ENCODE data around the gene CLCN2. TPM values are rescaled to one million over a fixed set of nuclear protein-coding genes. Genes with fewer than 3 reads are reported as not detected.

Gene CLCN2
- total RNA-seq, 1 donor = 0.63 TPM

DNA sequence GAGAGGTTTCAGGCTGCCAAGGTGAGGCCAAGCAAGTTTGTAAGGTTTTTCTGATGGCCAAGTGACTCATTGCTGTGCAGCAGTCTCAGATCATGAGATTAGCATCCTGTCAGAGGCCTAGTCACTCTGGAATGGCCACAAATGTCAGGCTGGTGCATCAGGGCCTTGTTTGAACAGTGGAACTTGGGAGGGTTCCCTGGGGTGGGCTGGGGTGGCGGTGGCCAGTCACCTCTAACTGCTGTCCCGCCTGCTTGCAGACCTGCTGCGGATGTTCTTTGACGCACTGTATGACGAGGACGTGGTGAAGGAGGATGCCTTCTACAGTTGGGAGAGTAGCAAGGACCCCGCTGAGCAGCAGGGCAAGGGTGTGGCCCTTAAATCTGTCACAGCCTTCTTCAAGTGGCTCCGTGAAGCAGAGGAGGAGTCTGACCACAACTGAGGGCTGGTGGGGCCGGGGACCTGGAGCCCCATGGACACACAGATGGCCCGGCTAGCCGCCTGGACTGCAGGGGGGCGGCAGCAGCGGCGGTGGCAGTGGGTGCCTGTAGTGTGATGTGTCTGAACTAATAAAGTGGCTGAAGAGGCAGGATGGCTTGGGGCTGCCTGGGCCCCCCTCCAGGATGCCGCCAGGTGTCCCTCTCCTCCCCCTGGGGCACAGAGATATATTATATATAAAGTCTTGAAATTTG, 26.8 kb downstream of the CLCN2 start:
- Histone ChIP-seq H3K4me3 (ENCODE audit: low read length) (no peak overlapping the region), H3K27me3 (ENCODE audit: insufficient read depth, low read length) (no peaks in the 10 kb centered on the region)

DNA sequence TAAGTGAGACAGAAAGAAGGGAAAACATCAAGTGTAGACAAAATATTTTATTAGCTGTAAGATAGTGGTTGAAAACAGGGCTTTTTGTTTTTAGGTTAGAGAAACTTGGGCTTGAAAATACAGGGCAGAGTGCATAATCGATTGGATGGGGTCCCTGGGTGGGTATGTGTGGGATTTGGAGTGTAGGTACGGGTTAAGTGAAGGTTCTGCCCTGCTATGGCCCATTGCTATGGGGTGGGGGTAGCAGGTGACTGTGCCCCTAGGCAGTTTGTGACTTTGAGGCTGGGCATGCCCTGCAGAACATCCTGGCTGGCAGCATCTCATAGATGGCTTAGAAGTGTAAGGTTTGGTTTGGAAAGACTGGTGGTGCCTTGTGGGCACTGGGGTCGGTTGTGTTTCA, 27.7 kb downstream of the CLCN2 start:
- H3K27me3 ChIP-seq (ENCODE audit: insufficient read depth, low read length) = no peaks in the 10 kb centered on the region
- H3K4me3 ChIP-seq (ENCODE audit: low read length) = no peak overlapping the region
- peaks cover 19% of the 10 kb centered on the region for H3K4me1 ChIP-seq (ENCODE audit: insufficient read depth, low read length)

More for the DNA sequence above, 26.8 kb downstream of the CLCN2 start:
- Histone ChIP-seq H3K4me1 (ENCODE audit: insufficient read depth, low read length) (peaks cover 19% of the 10 kb centered on the region), H3K9me3 (ENCODE audit: low read depth, low read length) (no peaks in the 10 kb centered on the region)

GRCh38 chr3:184333190-184333589, 28.2 kb downstream of the CLCN2 start:
- no peak overlapping the region for H3K4me3 ChIP-seq (ENCODE audit: low read length)
- H3K9me3 ChIP-seq (ENCODE audit: low read depth, low read length) = no peaks in the 10 kb centered on the region
- H3K4me1 ChIP-seq (ENCODE audit: insufficient read depth, low read length) = peaks cover 19% of the 10 kb centered on the region
- H3K27me3 ChIP-seq (ENCODE audit: insufficient read depth, low read length) = no peaks in the 10 kb centered on the region

More for the DNA sequence above, 27.7 kb downstream of the CLCN2 start:
- H3K9me3 ChIP-seq (ENCODE audit: low read depth, low read length) = no peaks in the 10 kb centered on the region

GRCh38 chr3:184332370-184333090, 28.9 kb downstream of the CLCN2 start:
- Histone ChIP-seq H3K9me3 (ENCODE audit: low read depth, low read length) (no peaks in the 10 kb centered on the region), H3K27me3 (ENCODE audit: insufficient read depth, low read length) (no peaks in the 10 kb centered on the region), H3K4me3 (ENCODE audit: low read length) (no peak overlapping the region), H3K4me1 (ENCODE audit: insufficient read depth, low read length) (peaks cover 19% of the 10 kb centered on the region)

GRCh38 chr3:184328516-184328915, 32.9 kb downstream of the CLCN2 start:
- no peaks in the 10 kb centered on the region for H3K27me3 ChIP-seq (ENCODE audit: insufficient read depth, low read length)
- H3K9me3 ChIP-seq (ENCODE audit: low read depth, low read length) = no peaks in the 10 kb centered on the region
- no peak overlapping the region for H3K4me3 ChIP-seq (ENCODE audit: low read length)
- H3K4me1 ChIP-seq (ENCODE audit: insufficient read depth, low read length) = no peaks in the 10 kb centered on the region

DNA sequence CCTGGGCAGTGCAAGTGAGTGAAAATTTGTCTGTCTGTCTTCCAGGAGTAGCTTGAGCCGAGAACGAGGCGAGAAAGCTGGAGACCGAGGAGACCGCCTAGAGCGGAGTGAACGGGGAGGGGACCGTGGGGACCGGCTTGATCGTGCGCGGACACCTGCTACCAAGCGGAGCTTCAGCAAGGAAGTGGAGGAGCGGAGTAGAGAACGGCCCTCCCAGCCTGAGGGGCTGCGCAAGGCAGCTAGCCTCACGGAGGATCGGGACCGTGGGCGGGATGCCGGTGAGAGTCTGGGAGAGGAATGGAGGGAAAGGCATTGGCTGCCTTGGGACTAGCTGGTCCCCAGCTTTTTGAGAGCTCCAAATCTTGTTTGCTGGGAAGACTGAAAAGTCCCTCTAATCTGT, 34.2 kb downstream of the CLCN2 start:
- peaks cover 11% of the 10 kb centered on the region for H3K4me1 ChIP-seq (ENCODE audit: insufficient read depth, low read length)
- H3K9me3 ChIP-seq (ENCODE audit: low read depth, low read length) = no peaks in the 10 kb centered on the region
- no peak overlapping the region for H3K4me3 ChIP-seq (ENCODE audit: low read length)
- no peaks in the 10 kb centered on the region for H3K27me3 ChIP-seq (ENCODE audit: insufficient read depth, low read length)

DNA sequence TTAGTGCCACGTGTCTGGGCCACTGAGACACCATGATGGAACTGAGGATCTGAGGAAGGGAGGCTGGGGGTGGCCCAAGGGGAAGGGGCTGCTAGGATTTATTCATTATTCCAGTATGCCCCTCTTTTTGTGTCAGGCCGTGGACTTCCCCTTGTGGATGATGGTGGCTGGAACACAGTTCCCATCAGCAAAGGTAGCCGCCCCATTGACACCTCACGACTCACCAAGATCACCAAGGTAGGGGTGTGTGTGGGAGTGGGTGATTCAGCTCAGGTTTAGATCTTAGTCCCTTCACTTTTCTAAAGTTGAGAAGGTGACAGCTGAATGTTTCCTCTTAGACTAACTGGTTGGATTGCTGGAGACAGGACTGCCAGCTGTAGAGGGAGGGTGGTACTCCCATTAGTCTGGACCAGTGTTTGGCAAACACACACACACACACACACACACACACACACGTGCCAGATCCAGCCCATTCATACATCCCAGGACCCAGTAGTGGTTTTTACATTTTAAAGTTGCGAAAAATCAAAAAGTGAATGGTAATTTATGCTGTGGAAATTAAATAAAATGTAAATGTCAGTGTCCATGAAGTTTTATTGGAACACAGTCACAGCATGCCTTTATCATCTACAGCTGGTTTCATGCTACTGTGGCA, 35.6 kb downstream of the CLCN2 start:
- H3K27me3 ChIP-seq (ENCODE audit: insufficient read depth, low read length) = no peaks in the 10 kb centered on the region
- H3K4me3 ChIP-seq (ENCODE audit: low read length) = no peak overlapping the region
- peaks cover 25% of the 10 kb centered on the region for H3K4me1 ChIP-seq (ENCODE audit: insufficient read depth, low read length)
- no peaks in the 10 kb centered on the region for H3K9me3 ChIP-seq (ENCODE audit: low read depth, low read length)

GRCh38 chr3:184325269-184325668, 36.1 kb downstream of the CLCN2 start:
- no peak overlapping the region for H3K4me3 ChIP-seq (ENCODE audit: low read length)
- H3K27me3 ChIP-seq (ENCODE audit: insufficient read depth, low read length) = no peaks in the 10 kb centered on the region
- no peaks in the 10 kb centered on the region for H3K9me3 ChIP-seq (ENCODE audit: low read depth, low read length)
- H3K4me1 ChIP-seq (ENCODE audit: insufficient read depth, low read length) = peaks cover 30% of the 10 kb centered on the region

GRCh38 chr3:184323696-184324095, 37.7 kb downstream of the CLCN2 start:
- Histone ChIP-seq H3K9me3 (ENCODE audit: low read depth, low read length) (no peaks in the 10 kb centered on the region), H3K4me1 (ENCODE audit: insufficient read depth, low read length) (peaks cover 46% of the 10 kb centered on the region), H3K4me3 (ENCODE audit: low read length) (no peak overlapping the region), H3K27me3 (ENCODE audit: insufficient read depth, low read length) (no peaks in the 10 kb centered on the region)

- Histone ChIP-seq H3K27me3 (ENCODE audit: insufficient read depth, low read length) (no peaks in the 10 kb centered on the region), H3K4me3 (ENCODE audit: low read length) (no peak overlapping the region), H3K9me3 (ENCODE audit: low read depth, low read length) (no peaks in the 10 kb centered on the region), H3K4me1 (ENCODE audit: insufficient read depth, low read length) (peaks cover 50% of the 10 kb centered on the region)
Observed at GRCh38 chr3:184322731-184323487, 38.5 kb downstream of the CLCN2 start.

DNA sequence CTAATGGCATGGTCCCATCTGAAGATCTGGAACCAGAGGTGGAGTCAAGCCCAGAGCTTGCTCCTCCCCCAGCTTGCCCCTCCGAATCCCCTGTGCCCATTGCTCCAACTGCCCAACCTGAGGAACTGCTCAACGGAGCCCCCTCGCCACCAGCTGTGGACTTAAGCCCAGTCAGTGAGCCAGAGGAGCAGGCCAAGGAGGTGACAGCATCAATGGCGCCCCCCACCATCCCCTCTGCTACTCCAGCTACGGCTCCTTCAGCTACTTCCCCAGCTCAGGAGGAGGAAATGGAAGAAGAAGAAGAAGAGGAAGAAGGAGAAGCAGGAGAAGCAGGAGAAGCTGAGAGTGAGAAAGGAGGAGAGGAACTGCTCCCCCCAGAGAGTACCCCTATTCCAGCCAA, 39.7 kb downstream of the CLCN2 start:
- no peaks in the 10 kb centered on the region for H3K27me3 ChIP-seq (ENCODE audit: insufficient read depth, low read length)
- H3K9me3 ChIP-seq (ENCODE audit: low read depth, low read length) = no peaks in the 10 kb centered on the region
- peaks cover 60% of the 10 kb centered on the region for H3K4me1 ChIP-seq (ENCODE audit: insufficient read depth, low read length)
- H3K4me3 ChIP-seq (ENCODE audit: low read length) = no peak overlapping the region

DNA sequence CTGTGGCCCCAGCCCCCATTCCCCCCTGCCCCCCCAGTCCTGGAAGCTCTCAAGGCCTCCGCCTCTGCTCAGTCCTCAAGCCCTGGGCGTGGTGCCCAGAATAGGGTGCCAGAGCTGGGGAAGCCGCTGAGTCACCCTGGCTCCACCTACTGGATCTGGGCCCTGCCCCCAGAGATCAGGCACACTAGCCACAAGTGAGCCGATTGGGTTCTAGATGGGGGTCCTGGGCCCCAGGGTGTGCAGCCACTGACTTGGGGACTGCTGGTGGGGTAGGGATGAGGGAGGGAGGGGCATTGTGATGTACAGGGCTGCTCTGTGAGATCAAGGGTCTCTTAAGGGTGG, 41.3 kb downstream of the CLCN2 start:
- Histone ChIP-seq H3K4me1 (ENCODE audit: insufficient read depth, low read length) (peaks cover 76% of the 10 kb centered on the region), H3K4me3 (ENCODE audit: low read length) (no peak overlapping the region), H3K9me3 (ENCODE audit: low read depth, low read length) (no peaks in the 10 kb centered on the region), H3K27me3 (ENCODE audit: insufficient read depth, low read length) (no peaks in the 10 kb centered on the region)

- Histone ChIP-seq H3K27me3 (ENCODE audit: insufficient read depth, low read length) (no peaks in the 10 kb centered on the region), H3K4me3 (ENCODE audit: low read length) (no peak overlapping the region), H3K4me1 (ENCODE audit: insufficient read depth, low read length) (peaks cover 69% of the 10 kb centered on the region), H3K9me3 (ENCODE audit: low read depth, low read length) (no peaks in the 10 kb centered on the region)
Observed at GRCh38 chr3:184317201-184317600, 44.2 kb downstream of the CLCN2 start.

- H3K4me1 ChIP-seq (ENCODE audit: insufficient read depth, low read length) = peaks cover 65% of the 10 kb centered on the region
- H3K9me3 ChIP-seq (ENCODE audit: low read depth, low read length) = no peaks in the 10 kb centered on the region
- no peaks in the 10 kb centered on the region for H3K27me3 ChIP-seq (ENCODE audit: insufficient read depth, low read length)
- no peak overlapping the region for H3K4me3 ChIP-seq (ENCODE audit: low read length)
Observed at GRCh38 chr3:184316792-184317191, 44.6 kb downstream of the CLCN2 start.

Data from mononuclear cell (primary cell).